Ascending aorta (tissue), 2 donors: ENCODE results near the gene KLHL9. TPM values are rescaled to one million over a fixed set of nuclear protein-coding genes. Genes with fewer than 3 reads are reported as not detected.
"Not testable (repeated sequence)": the region's sequence is repeated elsewhere in the genome, so short reads cannot be mapped to it uniquely, and the experiment has no call there.

ENCODE experiments used
- DNase-seq, 2 donors: peaks; one replicate each; pipeline ENCODE4 v3.0.0-alpha.2; 2019; ENCODE audit warnings: low spot score in 2 of 2
- H3K27ac ChIP-seq, 2 donors: fragments of 200-600 bp; sonication (generic); one replicate each; pipeline ENCODE4 v1.5.1; 2016 to 2017; ENCODE audit warnings: mild to moderate bottlenecking in 1 of 2
- H3K27me3 ChIP-seq: fragments of 200-600 bp; sonication (generic); one replicate; pipeline ENCODE4 v1.5.1; 2017
- H3K36me3 ChIP-seq, 2 donors: fragments of 200-600 bp; sonication (generic); one replicate each; pipeline ENCODE4 v1.5.1; 2016
- H3K4me1 ChIP-seq, 2 donors: fragments of 200-600 bp; sonication (generic); one replicate each; pipeline ENCODE4 v1.5.1; 2016 to 2017; ENCODE audit warnings: mild to moderate bottlenecking in 1 of 2
- H3K4me3 ChIP-seq, 2 donors: fragments of 200-600 bp; sonication (generic); one replicate each; pipeline ENCODE4 v1.5.1; 2016 to 2017; ENCODE audit warnings: mild to moderate bottlenecking in 1 of 2
- H3K9me3 ChIP-seq, 2 donors: fragments of 200-600 bp; sonication (generic); one replicate each; pipeline ENCODE4 v1.5.1; 2016
- intact Hi-C: fragments of 100-400 bp; cut with DNase I; formaldehyde crosslinking; loops from one replicate; pipeline ENCODE4 v1.15.1; 2023
- total RNA-seq: library from RNA; depleted of rRNA; stranded (reverse); fragments of >200 nt; gene quantifications from one replicate; pipeline ENCODE4 v1.1.0, GENCODE V29; 2016
- TF ChIP-seq, protein P1 (sequence below), 3 experiments: fragments of 200-600 bp in 2 of 3; fragments of 450-650 bp in 1 of 3; sonication (generic) in 2 of 3; IDR thresholded peaks; one replicate each; pipeline ENCODE4 v1.5.1; 2016 to 2019; ENCODE audit warnings: antibody characterized with exemption in 3 of 3, mild to moderate bottlenecking in 1 of 3, moderate library complexity in 1 of 3

The KLHL9 gene, protein sequence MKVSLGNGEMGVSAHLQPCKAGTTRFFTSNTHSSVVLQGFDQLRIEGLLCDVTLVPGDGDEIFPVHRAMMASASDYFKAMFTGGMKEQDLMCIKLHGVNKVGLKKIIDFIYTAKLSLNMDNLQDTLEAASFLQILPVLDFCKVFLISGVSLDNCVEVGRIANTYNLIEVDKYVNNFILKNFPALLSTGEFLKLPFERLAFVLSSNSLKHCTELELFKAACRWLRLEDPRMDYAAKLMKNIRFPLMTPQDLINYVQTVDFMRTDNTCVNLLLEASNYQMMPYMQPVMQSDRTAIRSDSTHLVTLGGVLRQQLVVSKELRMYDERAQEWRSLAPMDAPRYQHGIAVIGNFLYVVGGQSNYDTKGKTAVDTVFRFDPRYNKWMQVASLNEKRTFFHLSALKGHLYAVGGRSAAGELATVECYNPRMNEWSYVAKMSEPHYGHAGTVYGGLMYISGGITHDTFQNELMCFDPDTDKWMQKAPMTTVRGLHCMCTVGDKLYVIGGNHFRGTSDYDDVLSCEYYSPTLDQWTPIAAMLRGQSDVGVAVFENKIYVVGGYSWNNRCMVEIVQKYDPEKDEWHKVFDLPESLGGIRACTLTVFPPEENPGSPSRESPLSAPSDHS
- 6.4 TPM for total RNA-seq

- H3K9me3 ChIP-seq, result no peaks in the 10 kb centered on the region
- peak within 1 kb of the TSS; percentile 73 to 99 for H3K4me3 ChIP-seq
- H3K27me3 ChIP-seq, result no peaks in the 10 kb centered on the region
- no peaks in the 10 kb centered on the region for H3K36me3 ChIP-seq
- TF ChIP-seq, protein P1, sequence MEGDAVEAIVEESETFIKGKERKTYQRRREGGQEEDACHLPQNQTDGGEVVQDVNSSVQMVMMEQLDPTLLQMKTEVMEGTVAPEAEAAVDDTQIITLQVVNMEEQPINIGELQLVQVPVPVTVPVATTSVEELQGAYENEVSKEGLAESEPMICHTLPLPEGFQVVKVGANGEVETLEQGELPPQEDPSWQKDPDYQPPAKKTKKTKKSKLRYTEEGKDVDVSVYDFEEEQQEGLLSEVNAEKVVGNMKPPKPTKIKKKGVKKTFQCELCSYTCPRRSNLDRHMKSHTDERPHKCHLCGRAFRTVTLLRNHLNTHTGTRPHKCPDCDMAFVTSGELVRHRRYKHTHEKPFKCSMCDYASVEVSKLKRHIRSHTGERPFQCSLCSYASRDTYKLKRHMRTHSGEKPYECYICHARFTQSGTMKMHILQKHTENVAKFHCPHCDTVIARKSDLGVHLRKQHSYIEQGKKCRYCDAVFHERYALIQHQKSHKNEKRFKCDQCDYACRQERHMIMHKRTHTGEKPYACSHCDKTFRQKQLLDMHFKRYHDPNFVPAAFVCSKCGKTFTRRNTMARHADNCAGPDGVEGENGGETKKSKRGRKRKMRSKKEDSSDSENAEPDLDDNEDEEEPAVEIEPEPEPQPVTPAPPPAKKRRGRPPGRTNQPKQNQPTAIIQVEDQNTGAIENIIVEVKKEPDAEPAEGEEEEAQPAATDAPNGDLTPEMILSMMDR (IDR thresholded peaks at IDR 0.05), result no peak
- intact Hi-C loops, result loop anchor here (2.0 to 10.0 kb wide), 5 partner anchors 62 to 767 kb away; partner anchors contain the start of genes CDKN2B and MTAP
- DNase-seq, result peak; percentile 54 to 95
- H3K27ac ChIP-seq, result peak within 1 kb of the TSS; percentile 86 to 97
- H3K4me1 ChIP-seq, result peaks cover 9 to 27% of the 10 kb centered on the region in 2 donors
These were observed at the start of gene KLHL9 for GRCh38 chr9:21334701-21335632. KLHL9 (minus strand) TSS chr9:21335404; CDS start chr9:21334859, 545 bp downstream.

DNA sequence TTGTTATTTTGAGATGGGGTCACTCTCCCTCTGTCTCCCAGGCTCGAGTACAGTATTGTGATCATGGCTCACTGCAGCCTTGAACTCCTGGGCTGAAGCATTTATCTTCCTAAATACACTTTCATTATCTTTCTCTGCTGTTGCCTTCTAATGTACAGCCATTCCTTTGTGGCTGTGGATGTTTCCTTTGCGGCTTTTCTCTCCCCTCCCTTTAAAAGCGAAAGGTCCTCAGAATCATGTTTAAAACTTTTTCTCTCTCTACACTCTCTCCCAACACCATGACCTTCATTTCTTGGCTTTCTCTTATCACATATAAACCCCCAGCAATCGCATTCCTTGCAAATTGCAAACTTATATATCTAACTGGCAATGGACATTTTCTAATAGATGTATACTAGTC lies 48.4 kb upstream of the KLHL9 start:
- Histone ChIP-seq H3K27ac (no peak overlapping the region), H3K9me3 (no peaks in the 10 kb centered on the region), H3K27me3 (no peaks in the 10 kb centered on the region), H3K36me3 (no peaks in the 10 kb centered on the region), H3K4me3 (no peak overlapping the region), H3K4me1 (no peaks in the 10 kb centered on the region)
- intact Hi-C loops, result no loop called here
- DNase-seq, result no peak
- TF ChIP-seq, protein P1 (IDR thresholded peaks at IDR 0.05), result no peak

- intact Hi-C loops, result no loop called here
- DNase-seq, result no peak
- no peaks in the 10 kb centered on the region for H3K9me3 ChIP-seq
- no peak overlapping the region for H3K4me3 ChIP-seq
- TF ChIP-seq, protein P1 (IDR thresholded peaks at IDR 0.05), result no peak
- H3K27ac ChIP-seq, result no peak overlapping the region
- H3K4me1 ChIP-seq, result no peaks in the 10 kb centered on the region
- no peaks in the 10 kb centered on the region for H3K36me3 ChIP-seq
- no peaks in the 10 kb centered on the region for H3K27me3 ChIP-seq
These were observed 46.5 kb upstream of the KLHL9 start for GRCh38 chr9:21381448-21382339.

DNA sequence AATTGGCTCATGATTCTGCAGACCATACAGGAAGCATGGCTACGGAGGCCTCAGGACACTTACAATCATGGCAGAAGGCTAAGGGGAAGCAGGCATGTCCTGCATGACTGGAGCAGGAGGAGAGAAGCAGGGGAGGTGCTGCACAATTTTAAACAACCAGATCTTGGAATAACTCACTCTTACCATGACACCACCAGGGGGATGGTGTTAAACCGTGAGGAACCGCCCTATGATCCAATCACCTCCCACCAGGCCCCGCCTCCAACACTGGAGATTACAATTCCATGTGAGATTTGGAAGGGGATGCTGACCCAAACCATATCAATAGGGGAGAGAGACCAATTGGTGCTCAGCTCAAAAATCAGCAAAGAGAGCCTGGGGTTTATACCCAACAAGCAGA lies 36.3 kb upstream of the KLHL9 start:
- H3K4me3 ChIP-seq, H3K36me3 ChIP-seq, H3K27ac ChIP-seq, H3K4me1 ChIP-seq, intact Hi-C loops, H3K27me3 ChIP-seq, DNase-seq, H3K9me3 ChIP-seq: not testable (repeated sequence)

DNA sequence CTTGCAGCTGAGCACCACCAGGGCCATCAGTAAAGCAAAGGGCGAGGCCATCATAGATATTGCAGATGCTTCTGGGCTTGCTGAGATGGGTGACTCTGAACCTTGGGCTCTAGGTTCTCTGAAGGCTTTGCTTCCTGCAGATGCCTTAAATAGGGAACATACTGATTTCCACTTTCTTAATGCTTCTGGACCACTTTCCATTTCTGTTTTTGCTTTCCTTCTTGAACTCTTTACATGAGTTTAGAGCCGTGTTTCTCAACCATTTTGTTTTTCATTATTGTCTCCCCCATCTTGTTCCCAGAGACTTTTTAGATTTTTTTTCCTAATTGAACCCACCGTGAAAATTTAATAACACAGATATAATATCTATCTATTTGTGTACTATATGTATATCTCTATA lies 32.8 kb upstream of the KLHL9 start, which contains the start of gene IFNA13:
TSS of gene IFNA13 (minus strand) at position 101 of the 400 bp plus-strand sequence. CDS start at position 54, 47 bp downstream.
- no peak for DNase-seq
- intact Hi-C loops, result no loop called here
- TF ChIP-seq, protein P1 (IDR thresholded peaks at IDR 0.05), result no peak
- no peaks in the 10 kb centered on the region for H3K27me3 ChIP-seq
- no peaks in the 10 kb centered on the region for H3K36me3 ChIP-seq
- H3K4me1 ChIP-seq, result no peaks in the 10 kb centered on the region
- H3K4me3 ChIP-seq, result no peak within 1 kb of the TSS
- H3K9me3 ChIP-seq, result no peaks in the 10 kb centered on the region
- H3K27ac ChIP-seq, result no peak within 1 kb of the TSS

- DNase-seq, result not testable (repeated sequence)
These were observed 32.0 kb upstream of the KLHL9 start for GRCh38 chr9:21367169-21367568.

More at GRCh38 chr9:21367169-21367568, 32.0 kb upstream of the KLHL9 start:
- H3K4me3 ChIP-seq, H3K4me1 ChIP-seq, H3K27ac ChIP-seq, H3K36me3 ChIP-seq, H3K9me3 ChIP-seq, intact Hi-C loops, H3K27me3 ChIP-seq: not testable (repeated sequence)
